ENCODE results near the gene GRIK3. TPM values are rescaled to one million over a fixed set of nuclear protein-coding genes. Genes with fewer than 3 reads are reported as not detected.

GRIK3 gene
- total and polyA plus RNA-seq, 5 experiments from 2014 or later, result not detected

GRCh38 chr1:36864823-36865601 is 169.3 kb downstream of the GRIK3 start:
- DNase-seq (no peak), ATAC-seq (no peak)
- H3K27ac Mint-ChIP-seq, result peak overlapping the region in 1 of 10 donors; percentile 85
- H3K36me3 Mint-ChIP-seq, result no peaks in the 10 kb centered on the region
- H3K27me3 Mint-ChIP-seq, result peaks cover 0 to 20% (median 13%) of the 10 kb centered on the region in 5 donors
- POLR2A ChIA-PET, result interaction anchor here (0.5 kb wide), 1 partner anchor 1658 kb away, joined by 4 read pairs; no protein-coding TSS in a partner anchor
- H3K4me3 Mint-ChIP-seq, result no peak overlapping the region
- no peaks in the 10 kb centered on the region for H3K4me1 Mint-ChIP-seq
- no peaks in the 10 kb centered on the region for H3K9me3 Mint-ChIP-seq

- peak overlapping the region in 1 of 10 donors; percentile 8 for H3K27ac Mint-ChIP-seq
- POLR2A ChIA-PET, result no interaction called here
Observed at GRCh38 chr1:36864182-36864822, 170.0 kb downstream of the GRIK3 start.

GRCh38 chr1:36863500-36863899 is 170.8 kb downstream of the GRIK3 start:
- POLR2A ChIA-PET, result no interaction called here
- H3K27me3 Mint-ChIP-seq, result peaks cover 0 to 20% (median 17%) of the 10 kb centered on the region in 5 donors
- no peak for ATAC-seq

More at GRCh38 chr1:36864182-36864822, 170.0 kb downstream of the GRIK3 start:
- Mint-ChIP-seq H3K9me3 (no peaks in the 10 kb centered on the region), H3K4me3 (no peak overlapping the region), H3K36me3 (no peaks in the 10 kb centered on the region), H3K4me1 (no peaks in the 10 kb centered on the region), H3K27me3 (peaks cover 0 to 20% (median 16%) of the 10 kb centered on the region in 5 donors)
- no peak for DNase-seq
- no peak for ATAC-seq

GRCh38 chr1:36863061-36863460 is 171.3 kb downstream of the GRIK3 start:
- no peaks in the 10 kb centered on the region for H3K36me3 Mint-ChIP-seq
- H3K4me1 Mint-ChIP-seq, result no peaks in the 10 kb centered on the region
- POLR2A ChIA-PET, result no interaction called here
- no peaks in the 10 kb centered on the region for H3K9me3 Mint-ChIP-seq
- peak overlapping the region in 1 of 10 donors; percentile 3 for H3K27ac Mint-ChIP-seq
- DNase-seq (no peak), ATAC-seq (no peak)
- H3K27me3 Mint-ChIP-seq, result peaks cover 0 to 21% (median 16%) of the 10 kb centered on the region in 5 donors
- H3K4me3 Mint-ChIP-seq, result no peak overlapping the region

More at GRCh38 chr1:36863500-36863899, 170.8 kb downstream of the GRIK3 start:
- Mint-ChIP-seq H3K9me3 (no peaks in the 10 kb centered on the region), H3K4me1 (no peaks in the 10 kb centered on the region), H3K36me3 (no peaks in the 10 kb centered on the region), H3K4me3 (no peak overlapping the region), H3K27ac (peak overlapping the region in 1 of 10 donors; percentile 3)
- no peak for DNase-seq

- no peak overlapping the region for H3K4me3 Mint-ChIP-seq
- POLR2A ChIA-PET, result no interaction called here
- no peak for ATAC-seq
Observed at GRCh38 chr1:36861375-36861774, 172.9 kb downstream of the GRIK3 start.

GRCh38 chr1:36859926-36860325 is 174.4 kb downstream of the GRIK3 start:
- H3K36me3 Mint-ChIP-seq, result no peaks in the 10 kb centered on the region
- no peaks in the 10 kb centered on the region for H3K9me3 Mint-ChIP-seq
- H3K4me1 Mint-ChIP-seq, result peaks cover 0 to 2% (median 0%) of the 10 kb centered on the region in 4 donors
- ATAC-seq (no peak), DNase-seq (no peak)
- no peak overlapping the region for H3K27ac Mint-ChIP-seq
- peaks cover 0 to 31% (median 11%) of the 10 kb centered on the region in 5 donors for H3K27me3 Mint-ChIP-seq
- no peak overlapping the region for H3K4me3 Mint-ChIP-seq
- POLR2A ChIA-PET, result no interaction called here

More at GRCh38 chr1:36861375-36861774, 172.9 kb downstream of the GRIK3 start:
- no peak overlapping the region for H3K27ac Mint-ChIP-seq
- H3K36me3 Mint-ChIP-seq, result no peaks in the 10 kb centered on the region
- no peaks in the 10 kb centered on the region for H3K9me3 Mint-ChIP-seq
- DNase-seq, result no peak
- H3K4me1 Mint-ChIP-seq, result no peaks in the 10 kb centered on the region
- H3K27me3 Mint-ChIP-seq, result peaks cover 0 to 21% (median 11%) of the 10 kb centered on the region in 5 donors

GRCh38 chr1:36858981-36859380 is 175.3 kb downstream of the GRIK3 start:
- Mint-ChIP-seq H3K36me3 (no peaks in the 10 kb centered on the region), H3K9me3 (no peaks in the 10 kb centered on the region), H3K4me3 (no peak overlapping the region), H3K27me3 (peaks cover 2 to 38% (median 11%) of the 10 kb centered on the region in 5 donors), H3K27ac (no peak overlapping the region), H3K4me1 (peaks cover 0 to 2% (median 0%) of the 10 kb centered on the region in 4 donors)
- POLR2A ChIA-PET, result no interaction called here
- DNase-seq, result no peak
- no peak for ATAC-seq

- no peak overlapping the region for H3K27ac Mint-ChIP-seq
- no peaks in the 10 kb centered on the region for H3K36me3 Mint-ChIP-seq
- H3K4me3 Mint-ChIP-seq, result no peak overlapping the region
- H3K9me3 Mint-ChIP-seq, result no peaks in the 10 kb centered on the region
- H3K27me3 Mint-ChIP-seq, result peaks cover 2 to 38% (median 10%) of the 10 kb centered on the region in 5 donors
- ATAC-seq (no peak), DNase-seq (no peak)
- H3K4me1 Mint-ChIP-seq, result peaks cover 0 to 2% (median 0%) of the 10 kb centered on the region in 4 donors
- POLR2A ChIA-PET, result no interaction called here
Observed at GRCh38 chr1:36858553-36858952, 175.8 kb downstream of the GRIK3 start.

GRCh38 chr1:36857754-36858153 is 176.6 kb downstream of the GRIK3 start:
- no peaks in the 10 kb centered on the region for H3K36me3 Mint-ChIP-seq
- DNase-seq, result no peak
- peaks cover 2 to 36% (median 6%) of the 10 kb centered on the region in 5 donors for H3K27me3 Mint-ChIP-seq
- POLR2A ChIA-PET, result no interaction called here
- peaks cover 0 to 2% (median 0%) of the 10 kb centered on the region in 4 donors for H3K4me1 Mint-ChIP-seq
- ATAC-seq, result no peak
- no peak overlapping the region for H3K27ac Mint-ChIP-seq
- H3K9me3 Mint-ChIP-seq, result no peaks in the 10 kb centered on the region
- H3K4me3 Mint-ChIP-seq, result no peak overlapping the region

GRCh38 chr1:36855699-36856494 is 178.4 kb downstream of the GRIK3 start:
- no peaks in the 10 kb centered on the region for H3K36me3 Mint-ChIP-seq
- no peak overlapping the region for H3K27ac Mint-ChIP-seq
- H3K9me3 Mint-ChIP-seq, result no peaks in the 10 kb centered on the region
- H3K27me3 Mint-ChIP-seq, result peaks cover 13 to 52% (median 15%) of the 10 kb centered on the region in 5 donors
- POLR2A ChIA-PET, result no interaction called here
- no peak for ATAC-seq
- H3K4me1 Mint-ChIP-seq, result peaks cover 0 to 2% (median 0%) of the 10 kb centered on the region in 4 donors
- H3K4me3 Mint-ChIP-seq, result no peak overlapping the region
- no peak for DNase-seq

- Mint-ChIP-seq H3K27me3 (peaks cover 13 to 53% (median 22%) of the 10 kb centered on the region in 5 donors), H3K27ac (no peak overlapping the region)
Observed at GRCh38 chr1:36853638-36854037, 180.7 kb downstream of the GRIK3 start.

GRCh38 chr1:36852586-36852985 is 181.7 kb downstream of the GRIK3 start:
- POLR2A ChIA-PET, result no interaction called here
- Mint-ChIP-seq H3K36me3 (no peaks in the 10 kb centered on the region), H3K4me3 (no peak overlapping the region), H3K27ac (no peak overlapping the region), H3K27me3 (peaks cover 13 to 53% (median 22%) of the 10 kb centered on the region in 5 donors), H3K4me1 (peaks cover 0 to 2% (median 0%) of the 10 kb centered on the region in 4 donors), H3K9me3 (no peaks in the 10 kb centered on the region)
- ATAC-seq, result no peak
- DNase-seq, result peak in 1 of 10 donors; percentile 36

More at GRCh38 chr1:36853638-36854037, 180.7 kb downstream of the GRIK3 start:
- ATAC-seq (no peak), DNase-seq (no peak)
- Mint-ChIP-seq H3K4me3 (no peak overlapping the region), H3K4me1 (peaks cover 0 to 2% (median 0%) of the 10 kb centered on the region in 4 donors), H3K9me3 (no peaks in the 10 kb centered on the region), H3K36me3 (no peaks in the 10 kb centered on the region)
- POLR2A ChIA-PET, result no interaction called here
